NCI-H69 (cell line): ENCODE measurements around the gene CES2.
"Not testable (repeated sequence)": the region's sequence is repeated elsewhere in the genome, so short reads cannot be mapped to it uniquely, and the experiment has no call there.

ENCODE experiments used
- DNase-seq: peaks from one replicate; lab custom pipeline; 2025; lab: John Stamatoyannopoulos, UW

Gene CES2

GRCh38 chr16:66936889-66937554, 1.7 kb downstream of the CES2 start:
- DNase-seq, result no peak

- DNase-seq, result no peak
Observed at GRCh38 chr16:66937725-66938337, 2.5 kb downstream of the CES2 start.

- DNase-seq, result no peak
Observed at GRCh38 chr16:66939366-66939765, 4.0 kb downstream of the CES2 start.

GRCh38 chr16:66940236-66940635, 4.9 kb downstream of the CES2 start:
- DNase-seq, result no peak

- DNase-seq, result no peak
Observed at GRCh38 chr16:66942981-66943380, 7.7 kb downstream of the CES2 start.

- no peak for DNase-seq
Observed at GRCh38 chr16:66943426-66944053, 8.2 kb downstream of the CES2 start.

- no peak for DNase-seq
Observed at GRCh38 chr16:66944054-66944441, 8.7 kb downstream of the CES2 start.

- DNase-seq, result not testable (repeated sequence)
Observed at GRCh38 chr16:66944971-66945370, 9.7 kb downstream of the CES2 start.

GRCh38 chr16:66945939-66946338, 10.6 kb downstream of the CES2 start:
- no peak for DNase-seq

- no peak for DNase-seq
Observed at GRCh38 chr16:66946541-66946940, 11.2 kb downstream of the CES2 start.

GRCh38 chr16:66946974-66947301, 11.6 kb downstream of the CES2 start:
- DNase-seq, result no peak

- peak; percentile 77 for DNase-seq
Observed at GRCh38 chr16:66947302-66948065, 12.2 kb downstream of the CES2 start.

- peak; percentile 28 for DNase-seq
Observed at GRCh38 chr16:66948134-66948836, 13.0 kb downstream of the CES2 start.

- peak; percentile 8 for DNase-seq
Observed at GRCh38 chr16:66948837-66949225, 13.5 kb downstream of the CES2 start.

- DNase-seq, result no peak
Observed at GRCh38 chr16:66949472-66949871, 14.2 kb downstream of the CES2 start.

GRCh38 chr16:66950437-66950836, 15.1 kb downstream of the CES2 start:
- DNase-seq, result no peak

- peak; percentile 22 for DNase-seq
Observed at GRCh38 chr16:66950971-66951790, 15.9 kb downstream of the CES2 start.

GRCh38 chr16:66952430-66953110, 17.3 kb downstream of the CES2 start:
- peak; percentile 79 for DNase-seq

- peak; percentile 36 for DNase-seq
Observed at GRCh38 chr16:66953462-66954096, 18.3 kb downstream of the CES2 start.

- peak; percentile 77 for DNase-seq
Observed at GRCh38 chr16:66954097-66954659, 18.9 kb downstream of the CES2 start.
